ENCODE measurements around the gene KCNJ6. TPM values are rescaled to one million over a fixed set of nuclear protein-coding genes. Genes with fewer than 3 reads are reported as not detected.
"Not testable (repeated sequence)": the region's sequence is repeated elsewhere in the genome, so short reads cannot be mapped to it uniquely, and the experiment has no call there.

Gene KCNJ6
- total and polyA plus RNA-seq, 5 donors from 2014 or later: not detected

- Histone ChIP-seq H3K27me3 (ENCODE audit: control insufficient read depth, insufficient read depth, low read length) (no peaks in the 10 kb centered on the region), H3K9me3 (ENCODE audit: control insufficient read depth in 2 of 2, low read length in 2 of 2) (no peaks in the 10 kb centered on the region), H3K27ac (ENCODE audit: insufficient read depth, low read length, poor library complexity, severe bottlenecking) (no peak overlapping the region), H3K36me3 (ENCODE audit: control insufficient read depth, insufficient read depth, low read length) (no peaks in the 10 kb centered on the region), H3K4me3 (ENCODE audit: low read depth, low read length) (no peak overlapping the region), H3K4me1 (ENCODE audit: control insufficient read depth, insufficient read depth, low read length, poor library complexity, severe bottlenecking) (no peaks in the 10 kb centered on the region)
- DNase-seq (no peak), ATAC-seq (ENCODE audit: low read depth in 2 of 2) (no peak)
- H3K27ac Mint-ChIP-seq: no peak overlapping the region
- H3K27me3 Mint-ChIP-seq: no peaks in the 10 kb centered on the region
- H3K4me1 Mint-ChIP-seq: no peaks in the 10 kb centered on the region
- H3K36me3 Mint-ChIP-seq: no peaks in the 10 kb centered on the region
- peaks cover 0 to 2% (median 0%) of the 10 kb centered on the region in 7 donors for H3K9me3 Mint-ChIP-seq
- no peak overlapping the region for H3K4me3 Mint-ChIP-seq
Measured at GRCh38 chr21:37601027-37601426, 315.2 kb downstream of the KCNJ6 start.

GRCh38 chr21:37595944-37596343, 320.3 kb downstream of the KCNJ6 start:
- Mint-ChIP-seq H3K36me3 (no peaks in the 10 kb centered on the region), H3K9me3 (peaks cover 0 to 4% (median 0%) of the 10 kb centered on the region in 7 donors), H3K4me3 (no peak overlapping the region), H3K4me1 (no peaks in the 10 kb centered on the region), H3K27ac (no peak overlapping the region), H3K27me3 (no peaks in the 10 kb centered on the region)
- Histone ChIP-seq H3K9me3 (ENCODE audit: control insufficient read depth in 2 of 2, low read length in 2 of 2) (no peaks in the 10 kb centered on the region), H3K4me3 (ENCODE audit: low read depth, low read length) (no peak overlapping the region), H3K27ac (ENCODE audit: insufficient read depth, low read length, poor library complexity, severe bottlenecking) (no peak overlapping the region), H3K4me1 (ENCODE audit: control insufficient read depth, insufficient read depth, low read length, poor library complexity, severe bottlenecking) (no peaks in the 10 kb centered on the region), H3K27me3 (ENCODE audit: control insufficient read depth, insufficient read depth, low read length) (no peaks in the 10 kb centered on the region), H3K36me3 (ENCODE audit: control insufficient read depth, insufficient read depth, low read length) (no peaks in the 10 kb centered on the region)
- DNase-seq (no peak), ATAC-seq (ENCODE audit: low read depth in 2 of 2) (no peak)

GRCh38 chr21:37594472-37594951, 321.7 kb downstream of the KCNJ6 start:
- Mint-ChIP-seq H3K27ac (no peak overlapping the region), H3K36me3 (no peaks in the 10 kb centered on the region)

GRCh38 chr21:37593740-37594471, 322.4 kb downstream of the KCNJ6 start:
- no peak overlapping the region for H3K27ac ChIP-seq (ENCODE audit: insufficient read depth, low read length, poor library complexity, severe bottlenecking)
- Mint-ChIP-seq H3K36me3 (no peaks in the 10 kb centered on the region), H3K27ac (no peak overlapping the region), H3K27me3 (no peaks in the 10 kb centered on the region), H3K4me3 (no peak overlapping the region), H3K4me1 (no peaks in the 10 kb centered on the region), H3K9me3 (peaks cover 0 to 4% (median 0%) of the 10 kb centered on the region in 7 donors)
- no peaks in the 10 kb centered on the region for H3K4me1 ChIP-seq (ENCODE audit: control insufficient read depth, insufficient read depth, low read length, poor library complexity, severe bottlenecking)
- DNase-seq (no peak), ATAC-seq (ENCODE audit: low read depth in 2 of 2) (no peak)
- H3K27me3 ChIP-seq (ENCODE audit: control insufficient read depth, insufficient read depth, low read length): no peaks in the 10 kb centered on the region
- no peaks in the 10 kb centered on the region for H3K36me3 ChIP-seq (ENCODE audit: control insufficient read depth, insufficient read depth, low read length)
- no peak overlapping the region for H3K4me3 ChIP-seq (ENCODE audit: low read depth, low read length)
- H3K9me3 ChIP-seq (ENCODE audit: control insufficient read depth in 2 of 2, low read length in 2 of 2): no peaks in the 10 kb centered on the region

More at GRCh38 chr21:37594472-37594951, 321.7 kb downstream of the KCNJ6 start:
- Histone ChIP-seq H3K4me3 (ENCODE audit: low read depth, low read length) (no peak overlapping the region), H3K4me1 (ENCODE audit: control insufficient read depth, insufficient read depth, low read length, poor library complexity, severe bottlenecking) (no peaks in the 10 kb centered on the region), H3K27me3 (ENCODE audit: control insufficient read depth, insufficient read depth, low read length) (no peaks in the 10 kb centered on the region), H3K9me3 (ENCODE audit: control insufficient read depth in 2 of 2, low read length in 2 of 2) (no peaks in the 10 kb centered on the region), H3K36me3 (ENCODE audit: control insufficient read depth, insufficient read depth, low read length) (no peaks in the 10 kb centered on the region), H3K27ac (ENCODE audit: insufficient read depth, low read length, poor library complexity, severe bottlenecking) (no peak overlapping the region)
- no peak overlapping the region for H3K4me3 Mint-ChIP-seq
- DNase-seq (no peak), ATAC-seq (ENCODE audit: low read depth in 2 of 2) (no peak)
- H3K27me3 Mint-ChIP-seq: no peaks in the 10 kb centered on the region
- H3K4me1 Mint-ChIP-seq: no peaks in the 10 kb centered on the region
- peaks cover 0 to 4% (median 0%) of the 10 kb centered on the region in 7 donors for H3K9me3 Mint-ChIP-seq

GRCh38 chr21:37593015-37593414, 323.2 kb downstream of the KCNJ6 start:
- no peaks in the 10 kb centered on the region for H3K4me1 Mint-ChIP-seq
- DNase-seq (no peak), ATAC-seq (ENCODE audit: low read depth in 2 of 2) (no peak)

GRCh38 chr21:37592496-37592895, 323.8 kb downstream of the KCNJ6 start:
- Histone ChIP-seq H3K27ac (ENCODE audit: insufficient read depth, low read length, poor library complexity, severe bottlenecking) (no peak overlapping the region), H3K9me3 (ENCODE audit: control insufficient read depth in 2 of 2, low read length in 2 of 2) (no peaks in the 10 kb centered on the region), H3K36me3 (ENCODE audit: control insufficient read depth, insufficient read depth, low read length) (no peaks in the 10 kb centered on the region), H3K4me1 (ENCODE audit: control insufficient read depth, insufficient read depth, low read length, poor library complexity, severe bottlenecking) (no peaks in the 10 kb centered on the region), H3K4me3 (ENCODE audit: low read depth, low read length) (no peak overlapping the region), H3K27me3 (ENCODE audit: control insufficient read depth, insufficient read depth, low read length) (no peaks in the 10 kb centered on the region)
- no peak overlapping the region for H3K4me3 Mint-ChIP-seq
- no peaks in the 10 kb centered on the region for H3K36me3 Mint-ChIP-seq
- H3K4me1 Mint-ChIP-seq: no peaks in the 10 kb centered on the region
- no peak overlapping the region for H3K27ac Mint-ChIP-seq
- no peak for DNase-seq
- ATAC-seq (ENCODE audit: low read depth in 2 of 2): no peak
- H3K27me3 Mint-ChIP-seq: no peaks in the 10 kb centered on the region
- peaks cover 0 to 2% (median 0%) of the 10 kb centered on the region in 7 donors for H3K9me3 Mint-ChIP-seq

More at GRCh38 chr21:37593015-37593414, 323.2 kb downstream of the KCNJ6 start:
- Mint-ChIP-seq H3K27me3 (no peaks in the 10 kb centered on the region), H3K36me3 (no peaks in the 10 kb centered on the region), H3K9me3 (peaks cover 0 to 2% (median 0%) of the 10 kb centered on the region in 7 donors), H3K27ac (no peak overlapping the region), H3K4me3 (no peak overlapping the region)
- Histone ChIP-seq H3K4me1 (ENCODE audit: control insufficient read depth, insufficient read depth, low read length, poor library complexity, severe bottlenecking) (no peaks in the 10 kb centered on the region), H3K27me3 (ENCODE audit: control insufficient read depth, insufficient read depth, low read length) (no peaks in the 10 kb centered on the region), H3K36me3 (ENCODE audit: control insufficient read depth, insufficient read depth, low read length) (no peaks in the 10 kb centered on the region), H3K9me3 (ENCODE audit: control insufficient read depth in 2 of 2, low read length in 2 of 2) (no peaks in the 10 kb centered on the region), H3K4me3 (ENCODE audit: low read depth, low read length) (no peak overlapping the region), H3K27ac (ENCODE audit: insufficient read depth, low read length, poor library complexity, severe bottlenecking) (no peak overlapping the region)

- H3K9me3 ChIP-seq (ENCODE audit: control insufficient read depth in 2 of 2, low read length in 2 of 2); H3K27ac ChIP-seq (ENCODE audit: insufficient read depth, low read length, poor library complexity, severe bottlenecking); H3K4me1 ChIP-seq (ENCODE audit: control insufficient read depth, insufficient read depth, low read length, poor library complexity, severe bottlenecking); H3K36me3 ChIP-seq (ENCODE audit: control insufficient read depth, insufficient read depth, low read length); H3K4me3 Mint-ChIP-seq; H3K27ac Mint-ChIP-seq; H3K27me3 ChIP-seq (ENCODE audit: control insufficient read depth, insufficient read depth, low read length); H3K27me3 Mint-ChIP-seq; H3K4me3 ChIP-seq (ENCODE audit: low read depth, low read length); ATAC-seq (ENCODE audit: low read depth in 2 of 2); H3K4me1 Mint-ChIP-seq; H3K9me3 Mint-ChIP-seq; DNase-seq; H3K36me3 Mint-ChIP-seq: not testable (repeated sequence)
Measured at GRCh38 chr21:37591994-37592393, 324.3 kb downstream of the KCNJ6 start.

GRCh38 chr21:37590836-37591235, 325.4 kb downstream of the KCNJ6 start:
- H3K27me3 ChIP-seq (ENCODE audit: control insufficient read depth, insufficient read depth, low read length); H3K4me3 Mint-ChIP-seq; ATAC-seq (ENCODE audit: low read depth in 2 of 2); H3K4me1 Mint-ChIP-seq; H3K4me3 ChIP-seq (ENCODE audit: low read depth, low read length); DNase-seq; H3K27ac ChIP-seq (ENCODE audit: insufficient read depth, low read length, poor library complexity, severe bottlenecking); H3K27me3 Mint-ChIP-seq; H3K27ac Mint-ChIP-seq; H3K9me3 ChIP-seq (ENCODE audit: control insufficient read depth in 2 of 2, low read length in 2 of 2); H3K36me3 ChIP-seq (ENCODE audit: control insufficient read depth, insufficient read depth, low read length); H3K36me3 Mint-ChIP-seq; H3K4me1 ChIP-seq (ENCODE audit: control insufficient read depth, insufficient read depth, low read length, poor library complexity, severe bottlenecking); H3K9me3 Mint-ChIP-seq: not testable (repeated sequence)

Data from CD4-positive, CD25-positive, alpha-beta regulatory T cell (primary cell).